H1 (cell line): ENCODE data around the gene PARP4.

Experiments
- ASH2L ChIP-seq: fragments of 200-600, 300-600 bp; sonication (generic); IDR thresholded peaks from one replicate; pipeline ENCODE4 v1.7.1; 2017; ENCODE audit warnings: low read length
- ATF3 ChIP-seq: IDR thresholded peaks from 2 replicates; pipeline ENCODE4 v1.6.1; 2011; ENCODE audit warnings: low read depth, mild to moderate bottlenecking, low read length; ENCODE audit not compliant: insufficient read depth
- CTCF ChIP-seq, 3 experiments: IDR thresholded peaks; 1 replicate in 2 of 3; 2 replicates in 1 of 3; pipeline versions ENCODE4 v1.5.1 to v1.6.1; 2011; ENCODE audit warnings: low read length in 3 of 3, mild to moderate bottlenecking in 3 of 3, inconsistent platforms in 2 of 3, low read depth in 1 of 3, moderate library complexity in 1 of 3; ENCODE audit not compliant: insufficient read depth in 1 of 3; ENCODE audit errors: control extremely low read depth in 1 of 3
- HDAC6 ChIP-seq: IDR thresholded peaks from one replicate; pipeline ENCODE4 v1.7.1; 2012; ENCODE audit warnings: low read depth, mild to moderate bottlenecking, inconsistent platforms, low read length, moderate library complexity
- MAX ChIP-seq: IDR thresholded peaks from 2 replicates; pipeline ENCODE4 v1.6.1; 2012; ENCODE audit warnings: inconsistent platforms
- POLR2A ChIP-seq, 2 experiments: IDR thresholded peaks; 1 replicate in 1 of 2; 2 replicates in 1 of 2; pipeline ENCODE4 v1.6.1; 2011; ENCODE audit warnings: low read depth in 2 of 2, low read length in 2 of 2, mild to moderate bottlenecking in 2 of 2; ENCODE audit errors: control extremely low read depth in 1 of 2
- POLR2AphosphoS5 ChIP-seq: IDR thresholded peaks from 2 replicates; pipeline ENCODE4 v1.6.1; 2011; ENCODE audit warnings: low read depth, low read length
- RBBP5 ChIP-seq: IDR thresholded peaks from 2 replicates; pipeline ENCODE4 v1.7.1; 2012; ENCODE audit warnings: low read depth, mild to moderate bottlenecking, inconsistent platforms, low read length, moderate library complexity, borderline replicate concordance
- SIN3A ChIP-seq, 2 experiments: IDR thresholded peaks in 1 of 2; conservative IDR thresholded peaks in 1 of 2; 2 replicates each; pipeline ENCODE4 v1.6.1; 2011 to 2012; ENCODE audit warnings: low read length in 2 of 2, improper control_type of control experiment in 1 of 2, low read depth in 1 of 2, mild to moderate bottlenecking in 1 of 2
- SP1 ChIP-seq: IDR thresholded peaks from 2 replicates; pipeline ENCODE4 v1.6.1; 2011; ENCODE audit warnings: low read depth, low read length
- TAF1 ChIP-seq: IDR thresholded peaks from 2 replicates; pipeline ENCODE4 v1.6.1; 2011; ENCODE audit warnings: mild to moderate bottlenecking, low read depth, low read length
- TEAD4 ChIP-seq: IDR thresholded peaks from 2 replicates; pipeline ENCODE4 v1.6.1; 2012; ENCODE audit warnings: low read depth, low read length, inconsistent platforms, mixed read lengths

GRCh38 chr13:24386816-24387708, 125.5 kb downstream of the PARP4 start:
- TF ChIP-seq CTCF (IDR thresholded peaks at IDR 0.05; ENCODE audit: control extremely low read depth in 1 of 3, insufficient read depth in 1 of 3, low read depth in 1 of 3, low read length in 3 of 3) = no peak
- no peak for TF ChIP-seq ATF3
- no peak for TF ChIP-seq HDAC6
- no peak for TF ChIP-seq SP1
- TF ChIP-seq TEAD4 = no peak
- no peak for TF ChIP-seq POLR2A (IDR thresholded peaks at IDR 0.05; ENCODE audit: control extremely low read depth in 1 of 2, low read depth in 2 of 2, low read length in 2 of 2)
- TF ChIP-seq POLR2AphosphoS5 = no peak
- no peak for TF ChIP-seq MAX
- no peak for TF ChIP-seq ASH2L
- TF ChIP-seq TAF1 = no peak
- TF ChIP-seq RBBP5 = no peak
- TF ChIP-seq SIN3A (conservative IDR thresholded peaks at IDR 0.05 in 1 of 2, IDR thresholded peaks at IDR 0.05 in 1 of 2; ENCODE audit: low read depth in 1 of 2, low read length in 2 of 2) = no peak
